GM12892 (cell line): ENCODE data around the gene MRNIP.

Experiments used
- POLR2AphosphoS5 ChIP-seq: IDR thresholded peaks from 2 replicates; pipeline ENCODE4 v1.6.1; 2011; ENCODE audit warnings: low read depth, low read length, control low read depth
- TAF1 ChIP-seq: IDR thresholded peaks from 2 replicates; pipeline ENCODE4 v1.6.1; 2011; ENCODE audit warnings: low read depth, mild to moderate bottlenecking, control low read depth, low read length, borderline replicate concordance

DNA sequence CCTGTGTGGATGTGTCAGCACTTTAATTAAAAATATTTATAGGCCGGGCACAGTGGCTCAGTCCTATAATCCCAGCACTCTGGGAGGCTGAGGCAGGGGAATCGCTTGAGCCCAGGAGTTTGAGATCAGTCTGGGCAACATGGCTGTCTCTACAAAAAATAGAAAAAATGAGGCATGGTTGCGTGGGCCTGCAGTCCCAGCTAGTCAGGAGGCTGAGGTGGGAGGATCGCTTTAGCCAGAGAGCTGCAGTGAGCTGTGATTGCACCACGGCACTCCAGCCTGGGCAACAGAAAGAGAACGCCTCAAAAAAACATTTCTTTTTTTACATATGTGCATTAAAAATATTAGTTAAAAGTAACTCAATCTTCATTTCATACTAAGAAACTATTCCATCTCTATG, 42.8 kb upstream of the MRNIP start:
- TF ChIP-seq TAF1: no peak
- no peak for TF ChIP-seq POLR2AphosphoS5
